ENCODE results near the gene CST2.
"Not testable (repeated sequence)": the region's sequence is repeated elsewhere in the genome, so short reads cannot be mapped to it uniquely, and the experiment has no call there.

- TF ChIP-seq CTCF (IDR thresholded peaks at IDR 0.05 in 8 of 11, conservative IDR thresholded peaks at IDR 0.05 in 3 of 11); POLR2A (IDR thresholded peaks at IDR 0.05); POLR2AphosphoS5 (IDR thresholded peaks at IDR 0.05): not testable (repeated sequence)
Observed at GRCh38 chr20:23831961-23832360, 5.4 kb upstream of the CST2 start.
